B cell (primary cell): ENCODE measurements around the gene CABCOCO1. TPM values are rescaled to one million over a fixed set of nuclear protein-coding genes. Genes with fewer than 3 reads are reported as not detected.

Source experiments
- ATAC-seq: fragments of 200-7000 bp; cut with Tn5 transposase; one replicate; pipeline ENCODE4 v1.10.0; 2021; ENCODE audit warnings: low read depth, mild to moderate bottlenecking, moderate number of reproducible peaks, moderate library complexity
- CTCF ChIA-PET: fragments of 350-600 bp; sonication (Branson Sonifier 250); formaldehyde crosslinking; loops from one replicate; lab custom pipeline; 2021; ENCODE audit warnings: antibody characterized with exemption, inconsistent platforms; lab: Charles Lee
- POLR2A ChIA-PET: fragments of 350-600 bp; sonication (Branson Sonifier 250); formaldehyde crosslinking; loops from one replicate; lab custom pipeline; 2021; ENCODE audit warnings: antibody characterized with exemption; lab: Charles Lee
- DNase-seq: peaks from one replicate; pipeline ENCODE4 v3.0.0; 2013
- H2AFZ ChIP-seq: 2 replicates; pipeline ENCODE4 v1.6.1; 2012; ENCODE audit warnings: mild to moderate bottlenecking, low read depth, low read length; ENCODE audit not compliant: insufficient read depth, poor library complexity, severe bottlenecking
- H3K27ac ChIP-seq, 2 donors: 1 replicate in 1 of 2; 2 replicates in 1 of 2; pipeline ENCODE4 v1.5.1; 2012 to 2013; ENCODE audit warnings: low read length in 2 of 2, mild to moderate bottlenecking in 2 of 2, moderate library complexity in 1 of 2
- H3K27me3 ChIP-seq, 4 experiments: fragments of 200-600 bp in 1 of 4; sonication (generic) in 1 of 4; replicated peaks in 1 of 4; 1 replicate in 2 of 4; 2 replicates in 2 of 4; pipeline versions ENCODE4 v1.6.1 to v1.7.0; 2013 to 2016; ENCODE audit warnings: low read length in 3 of 4, mild to moderate bottlenecking in 2 of 4, mixed read lengths in 1 of 4, moderate library complexity in 1 of 4; ENCODE audit not compliant: insufficient read depth in 4 of 4, control insufficient read depth in 3 of 4; ENCODE audit errors: control extremely low read depth in 1 of 4
- H3K36me3 ChIP-seq, 2 experiments: replicated peaks in 1 of 2; 1 replicate in 1 of 2; 2 replicates in 1 of 2; pipeline versions ENCODE4 v1.6.1 to v1.7.1; 2013; ENCODE audit warnings: low read length in 1 of 2; ENCODE audit not compliant: insufficient read depth in 2 of 2, control insufficient read depth in 1 of 2; ENCODE audit errors: control extremely low read depth in 1 of 2, extremely low read depth in 1 of 2
- H3K4me1 ChIP-seq, 2 donors: fragments of 200-600 bp in 1 of 2; sonication (generic) in 1 of 2; 1 replicate in 1 of 2; 2 replicates in 1 of 2; pipeline versions ENCODE4 v1.5.1 to v1.6.1; 2013 to 2017; ENCODE audit warnings: low read length in 2 of 2; ENCODE audit not compliant: control insufficient read depth in 2 of 2, insufficient read depth in 2 of 2
- H3K4me2 ChIP-seq: replicated peaks from 2 replicates; pipeline ENCODE3; 2012; ENCODE audit warnings: mild to moderate bottlenecking, low read depth, low read length; ENCODE audit not compliant: poor library complexity, severe bottlenecking
- H3K4me3 ChIP-seq, 5 experiments: fragments of 200-600 bp in 1 of 5; sonication (generic) in 1 of 5; 1 replicate in 3 of 5; 2 replicates in 2 of 5; pipeline versions ENCODE4 v1.5.1 to v1.7.0; 2011 to 2016; ENCODE audit warnings: low read length in 4 of 5, mild to moderate bottlenecking in 4 of 5, low read depth in 2 of 5, control low read depth in 1 of 5, moderate library complexity in 1 of 5; ENCODE audit not compliant: insufficient read depth in 1 of 5; ENCODE audit errors: control extremely low read depth in 1 of 5, extremely low read depth in 1 of 5
- H3K79me2 ChIP-seq: fragments of 200-600 bp; sonication (generic); one replicate; pipeline ENCODE4 v1.6.0; 2016; ENCODE audit warnings: low read length; ENCODE audit not compliant: control insufficient read depth, insufficient read depth
- H3K9ac ChIP-seq: fragments of 200-600 bp; sonication (generic); 2 replicates; pipeline ENCODE4 v1.6.1; 2017; ENCODE audit warnings: mild to moderate bottlenecking, low read length, moderate library complexity
- H3K9me3 ChIP-seq, 3 donors: one replicate each; pipeline versions ENCODE4 v1.6.1 to v1.7.1; 2013; ENCODE audit warnings: low read length in 2 of 3; ENCODE audit not compliant: control insufficient read depth in 2 of 3, insufficient read depth in 1 of 3; ENCODE audit errors: control extremely low read depth in 1 of 3
- H4K20me1 ChIP-seq: 2 replicates; pipeline ENCODE4 v1.6.0; 2012; ENCODE audit warnings: mild to moderate bottlenecking, low read length; ENCODE audit not compliant: insufficient read depth, control insufficient read depth, poor library complexity, severe bottlenecking
- H3K27ac Mint-ChIP-seq: one replicate; pipeline ENCODE4 v1.8.0; 2021; ENCODE audit warnings: mixed read lengths
- H3K27me3 Mint-ChIP-seq: one replicate; pipeline ENCODE4 v1.8.0; 2021; ENCODE audit warnings: mixed read lengths
- H3K4me1 Mint-ChIP-seq: one replicate; pipeline ENCODE4 v1.8.0; 2021; ENCODE audit warnings: mixed read lengths
- H3K4me3 Mint-ChIP-seq: one replicate; pipeline ENCODE4 v1.8.0; 2021; ENCODE audit warnings: mixed read lengths
- H3K9me3 Mint-ChIP-seq: one replicate; pipeline ENCODE4 v1.8.0; 2022; ENCODE audit warnings: mixed read lengths; ENCODE audit not compliant: insufficient read depth
- EZH2 ChIP-seq: IDR thresholded peaks from 2 replicates; pipeline ENCODE4 v1.6.1; 2012; ENCODE audit warnings: borderline replicate concordance, low read depth, mild to moderate bottlenecking, moderate library complexity, low read length; ENCODE audit not compliant: insufficient read depth, poor library complexity, severe bottlenecking
- WGBS: methylation state at CpG from one replicate; pipeline ENCODE4 v1.1.5; 2013; ENCODE audit warnings: missing lambda C conversion rate; ENCODE audit not compliant: insufficient coverage; 5-methylcytosine and 5-hydroxymethylcytosine counted together
- intact Hi-C: fragments of 100-400 bp; cut with micrococcal nuclease; formaldehyde crosslinking; loops from one replicate; pipeline ENCODE4 v1.10.0; 2022
- polyA plus RNA-seq: library from polyadenylated mRNA; depleted of rRNA; stranded (reverse); fragments of >200 nt; gene quantifications from 2 replicates; pipeline ENCODE4 v1.2.3, GENCODE V29; 2012
- total RNA-seq, 2 donors: library from RNA; stranded (reverse); fragments of 120-200 nt in 1 of 2; gene quantifications; 1 replicate in 1 of 2; 2 replicates in 1 of 2; pipeline versions ENCODE4 v1.2.3 to v1.2.4, GENCODE V29; 2013 to 2022
- TF ChIP-seq, protein P1 (sequence below): fragments of 200-600 bp; IDR thresholded peaks from one replicate; pipeline ENCODE4 v1.8.0; 2022; ENCODE audit warnings: antibody characterized with exemption, mild to moderate bottlenecking

The CABCOCO1 gene
- total and polyA plus RNA-seq, 2 donors (not counting 1 experiment from before 2014, with no cell fraction given) = not detected

GRCh38 chr10:61655335-61655851, 7.3 kb upstream of the CABCOCO1 start:
- Mint-ChIP-seq H3K4me3 (no peak overlapping the region), H3K27ac (no peak overlapping the region), H3K9me3 (no peaks in the 10 kb centered on the region), H3K27me3 (peaks cover 30% of the 10 kb centered on the region), H3K4me1 (no peaks in the 10 kb centered on the region)
- Histone ChIP-seq H3K27me3 (peaks cover 0 to 3% (median 0%) of the 10 kb centered on the region in 4 experiments), H3K4me3 (no peak overlapping the region), H3K79me2 (no peaks in the 10 kb centered on the region), H3K4me1 (no peaks in the 10 kb centered on the region), H3K9me3 (peaks cover 0 to 2% (median 0%) of the 10 kb centered on the region in 3 donors), H3K36me3 (no peaks in the 10 kb centered on the region), H4K20me1 (no peaks in the 10 kb centered on the region), H3K4me2 (no peak overlapping the region), H2AFZ (no peak overlapping the region), H3K9ac (no peak overlapping the region), H3K27ac (no peak overlapping the region)
- DNase-seq (no peak), ATAC-seq (no peak)
- ChIA-PET CTCF (no interaction called here), POLR2A (no interaction called here)
- no peak for TF ChIP-seq EZH2
- TF ChIP-seq, protein P1, sequence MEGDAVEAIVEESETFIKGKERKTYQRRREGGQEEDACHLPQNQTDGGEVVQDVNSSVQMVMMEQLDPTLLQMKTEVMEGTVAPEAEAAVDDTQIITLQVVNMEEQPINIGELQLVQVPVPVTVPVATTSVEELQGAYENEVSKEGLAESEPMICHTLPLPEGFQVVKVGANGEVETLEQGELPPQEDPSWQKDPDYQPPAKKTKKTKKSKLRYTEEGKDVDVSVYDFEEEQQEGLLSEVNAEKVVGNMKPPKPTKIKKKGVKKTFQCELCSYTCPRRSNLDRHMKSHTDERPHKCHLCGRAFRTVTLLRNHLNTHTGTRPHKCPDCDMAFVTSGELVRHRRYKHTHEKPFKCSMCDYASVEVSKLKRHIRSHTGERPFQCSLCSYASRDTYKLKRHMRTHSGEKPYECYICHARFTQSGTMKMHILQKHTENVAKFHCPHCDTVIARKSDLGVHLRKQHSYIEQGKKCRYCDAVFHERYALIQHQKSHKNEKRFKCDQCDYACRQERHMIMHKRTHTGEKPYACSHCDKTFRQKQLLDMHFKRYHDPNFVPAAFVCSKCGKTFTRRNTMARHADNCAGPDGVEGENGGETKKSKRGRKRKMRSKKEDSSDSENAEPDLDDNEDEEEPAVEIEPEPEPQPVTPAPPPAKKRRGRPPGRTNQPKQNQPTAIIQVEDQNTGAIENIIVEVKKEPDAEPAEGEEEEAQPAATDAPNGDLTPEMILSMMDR = no peak
- intact Hi-C loops = no loop called here

GRCh38 chr10:61663466-61663865, 737 bp downstream of the CABCOCO1 start:
- TF ChIP-seq, protein P1 = no peak
- no peak for TF ChIP-seq EZH2
- peaks cover 0 to 20% (median 16%) of the 10 kb centered on the region in 4 experiments for H3K27me3 ChIP-seq
- no peaks in the 10 kb centered on the region for H3K79me2 ChIP-seq
- peaks cover 0 to 6% of the 10 kb centered on the region in 2 donors for H3K4me1 ChIP-seq
- Mint-ChIP-seq H3K9me3 (no peaks in the 10 kb centered on the region), H3K4me3 (peak overlapping the region; percentile 24), H3K27me3 (peaks cover 58% of the 10 kb centered on the region), H3K27ac (no peak overlapping the region), H3K4me1 (peaks cover 3% of the 10 kb centered on the region)
- H3K9ac ChIP-seq = no peak overlapping the region
- no peak overlapping the region for H3K4me2 ChIP-seq
- ATAC-seq (no peak), DNase-seq (no peak)
- H4K20me1 ChIP-seq = no peaks in the 10 kb centered on the region
- H3K36me3 ChIP-seq = no peaks in the 10 kb centered on the region
- H2AFZ ChIP-seq = no peak overlapping the region
- no CpG with 5 or more reads among the region's 3 CpGs for WGBS
- ChIA-PET CTCF (no interaction called here), POLR2A (no interaction called here)
- H3K4me3 ChIP-seq = no peak overlapping the region
- intact Hi-C loops = no loop called here
- peaks cover 0 to 6% (median 0%) of the 10 kb centered on the region in 3 donors for H3K9me3 ChIP-seq
- no peak overlapping the region for H3K27ac ChIP-seq
